Measurements from ENCODE around the gene CDC42SE1. TPM values are rescaled to one million over a fixed set of nuclear protein-coding genes. Genes with fewer than 3 reads are reported as not detected.

Gene CDC42SE1
- total and polyA plus RNA-seq, 12 donors: 26.1 to 45.6 (median 30.5) TPM

GRCh38 chr1:151070474-151071276 is 11.3 kb upstream of the CDC42SE1 start, which contains the start of gene GABPB2:
GABPB2 (plus strand) TSS chr1:151070761; CDS start chr1:151088190, 17,429 bp downstream.
- H3K4me1 ChIP-seq: peaks cover 4 to 29% (median 20%) of the 10 kb centered on the region in 9 donors
- peaks cover 0 to 26% (median 0%) of the 10 kb centered on the region in 9 donors for H3K36me3 ChIP-seq
- ATAC-seq: peak; percentile 92 to 97 (median 96)
- DNase-seq: peak; percentile 93 to 96
- H3K9me3 ChIP-seq: no peaks in the 10 kb centered on the region
- H3K4me3 ChIP-seq: peak within 1 kb of the TSS; percentile 51 to 95 (median 78)
- intact Hi-C loops (cut with DNase I): loop anchor here in 5 of 10 donors (1.0 to 10.0 kb wide), 7 partner anchors 10 to 77 kb away; partner anchors contain the start of genes C1orf56 (in 1 of the 5), MLLT11 (in 1 of the 5) and SEMA6C (in 1 of the 5)
- TF ChIP-seq CTCF (IDR thresholded peaks at IDR 0.05): peak in 8 of 9 donors; percentile 91 to 98 (median 94)
- peak within 1 kb of the TSS; percentile 96 to 100 (median 99) for H3K27ac ChIP-seq
- WGBS, 2 donors: 0 to 1% methylated on average over 50 of the region's 50 CpGs
- no peaks in the 10 kb centered on the region for H3K27me3 ChIP-seq

GRCh38 chr1:151069103-151069486 is 9.7 kb upstream of the CDC42SE1 start:
- Histone ChIP-seq H3K27ac (peak overlapping the region in 9 of 10 donors; percentile 96 to 100 (median 99)), H3K27me3 (no peaks in the 10 kb centered on the region), H3K4me1 (peaks cover 4 to 29% (median 20%) of the 10 kb centered on the region in 9 donors), H3K4me3 (no peak overlapping the region), H3K9me3 (no peaks in the 10 kb centered on the region), H3K36me3 (peaks cover 0 to 14% (median 0%) of the 10 kb centered on the region in 9 donors)
- no peak for TF ChIP-seq CTCF (IDR thresholded peaks at IDR 0.05)
- DNase-seq (no peak), ATAC-seq (no peak)
- intact Hi-C loops (cut with DNase I): no loop called here
- WGBS, 2 donors: 77 to 86% methylated on average over 5 of the region's 5 CpGs

- H3K27ac ChIP-seq: peak overlapping the region in 1 of 10 donors; percentile 99
- H3K27me3 ChIP-seq: no peaks in the 10 kb centered on the region
- no peak for TF ChIP-seq CTCF (IDR thresholded peaks at IDR 0.05)
- WGBS, 2 donors: 83 to 87% methylated on average over 4 of the region's 4 CpGs
- DNase-seq: no peak
- ATAC-seq: no peak
- H3K4me3 ChIP-seq: no peak overlapping the region
- intact Hi-C loops (cut with DNase I): no loop called here
- H3K9me3 ChIP-seq: no peaks in the 10 kb centered on the region
- H3K36me3 ChIP-seq: peaks cover 0 to 4% (median 0%) of the 10 kb centered on the region in 9 donors
- peaks cover 4 to 35% (median 19%) of the 10 kb centered on the region in 9 donors for H3K4me1 ChIP-seq
Measured at GRCh38 chr1:151067185-151067584, 7.8 kb upstream of the CDC42SE1 start.

- no peak for TF ChIP-seq CTCF (IDR thresholded peaks at IDR 0.05)
- DNase-seq (no peak), ATAC-seq (no peak)
- no peaks in the 10 kb centered on the region for H3K9me3 ChIP-seq
- no peaks in the 10 kb centered on the region for H3K27me3 ChIP-seq
- no peak overlapping the region for H3K4me3 ChIP-seq
- H3K27ac ChIP-seq: peak overlapping the region in 1 of 10 donors; percentile 45
- intact Hi-C loops (cut with DNase I): no loop called here
- H3K36me3 ChIP-seq: peaks cover 0 to 4% (median 0%) of the 10 kb centered on the region in 9 donors
- peaks cover 4 to 34% (median 11%) of the 10 kb centered on the region in 9 donors for H3K4me1 ChIP-seq
Measured at GRCh38 chr1:151065089-151065645, 5.7 kb upstream of the CDC42SE1 start.
